Measurements from ENCODE around the gene MRPS34.
A peak's percentile ranks its signal among the peaks of the same experiment; 100 is the strongest.

The MRPS34 gene

GRCh38 chr16:1782408-1783264 is 9.7 kb upstream of the MRPS34 start, which contains the start of the genes NUBP2 and SPSB3:
NUBP2 (plus strand) TSS chr16:1782960; CDS start chr16:1783021, 61 bp downstream.
SPSB3 (minus strand) TSS chr16:1782571; CDS start chr16:1781483, 1,088 bp downstream.
- peak; percentile 83 to 100 (median 100) for DNase-seq

GRCh38 chr16:1781758-1782407 is 8.9 kb upstream of the MRPS34 start:
- DNase-seq, result no peak

GRCh38 chr16:1781254-1781653 is 8.3 kb upstream of the MRPS34 start:
- no peak for DNase-seq

- DNase-seq, result no peak
Measured at GRCh38 chr16:1780677-1781072, 7.7 kb upstream of the MRPS34 start.

GRCh38 chr16:1779741-1780676 is 7.1 kb upstream of the MRPS34 start:
- DNase-seq, result peak in 1 of 51 donors; percentile 20

- no peak for DNase-seq
Measured at GRCh38 chr16:1779234-1779701, 6.3 kb upstream of the MRPS34 start.

- DNase-seq, result no peak
Measured at GRCh38 chr16:1778200-1779179, 5.6 kb upstream of the MRPS34 start.

GRCh38 chr16:1777375-1778199 is 4.7 kb upstream of the MRPS34 start:
- DNase-seq, result no peak

GRCh38 chr16:1776991-1777374 is 4.0 kb upstream of the MRPS34 start:
- no peak for DNase-seq

- no peak for DNase-seq
Measured at GRCh38 chr16:1776672-1776955, 3.7 kb upstream of the MRPS34 start.

- no peak for DNase-seq
Measured at GRCh38 chr16:1775846-1776671, 3.1 kb upstream of the MRPS34 start.

- no peak for DNase-seq
Measured at GRCh38 chr16:1775006-1775845, 2.3 kb upstream of the MRPS34 start.

- DNase-seq, result no peak
Measured at GRCh38 chr16:1774448-1774780, 1.5 kb upstream of the MRPS34 start.

- DNase-seq, result peak in 12 of 51 donors; percentile 17 to 47 (median 38)
Measured at GRCh38 chr16:1773703-1774447, 941 bp upstream of the MRPS34 start.

- peak in 4 of 51 donors; percentile 27 to 57 (median 42) for DNase-seq
Measured at GRCh38 chr16:1772362-1772907, 499 bp downstream of the MRPS34 start, which contains the start of gene EME2. EME2 (plus strand) TSS chr16:1772810; CDS start chr16:1773228, 418 bp downstream.

- no peak for DNase-seq
Measured at GRCh38 chr16:1771864-1772361, 1.0 kb downstream of the MRPS34 start.
